ENCODE measurements around the gene ATP11A.
"Not testable (repeated sequence)": the region's sequence is repeated elsewhere in the genome, so short reads cannot be mapped to it uniquely, and the experiment has no call there.

The ATP11A gene

DNA sequence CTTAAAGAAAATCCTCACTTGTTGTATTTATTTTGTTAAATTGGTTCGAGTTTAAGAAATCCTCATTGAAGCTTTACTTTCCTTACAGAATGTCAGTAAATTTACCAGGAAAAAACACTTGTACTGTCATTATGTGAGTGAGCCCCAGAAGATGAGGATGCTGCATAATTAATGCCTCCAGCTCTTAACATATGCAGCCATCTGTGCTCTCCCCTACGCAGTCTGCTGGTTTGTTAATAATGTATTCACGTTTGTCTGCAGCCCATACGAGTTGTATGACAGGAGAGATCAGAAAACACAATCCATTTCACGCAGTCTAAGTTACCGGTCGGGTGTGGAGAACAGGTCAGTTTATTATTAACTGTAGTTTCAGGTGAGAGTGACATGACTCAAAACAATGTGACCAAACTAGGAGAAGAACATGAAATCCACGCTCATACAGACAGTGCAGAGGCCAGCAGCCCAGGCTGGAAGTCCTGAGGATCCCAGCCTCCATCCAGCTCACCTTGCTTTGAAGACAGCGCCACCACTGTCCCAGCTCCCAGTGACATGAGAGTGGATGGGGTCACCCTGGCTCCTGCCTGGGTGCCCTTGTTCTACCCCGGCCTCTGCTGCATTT lies 19.8 kb upstream of the ATP11A start:
- H3K4me3 ChIP-seq (ENCODE audit: low read depth, low read length): no peak overlapping the region
- no peak for DNase-seq (ENCODE audit: low read depth)
- TF ChIP-seq, protein P1, sequence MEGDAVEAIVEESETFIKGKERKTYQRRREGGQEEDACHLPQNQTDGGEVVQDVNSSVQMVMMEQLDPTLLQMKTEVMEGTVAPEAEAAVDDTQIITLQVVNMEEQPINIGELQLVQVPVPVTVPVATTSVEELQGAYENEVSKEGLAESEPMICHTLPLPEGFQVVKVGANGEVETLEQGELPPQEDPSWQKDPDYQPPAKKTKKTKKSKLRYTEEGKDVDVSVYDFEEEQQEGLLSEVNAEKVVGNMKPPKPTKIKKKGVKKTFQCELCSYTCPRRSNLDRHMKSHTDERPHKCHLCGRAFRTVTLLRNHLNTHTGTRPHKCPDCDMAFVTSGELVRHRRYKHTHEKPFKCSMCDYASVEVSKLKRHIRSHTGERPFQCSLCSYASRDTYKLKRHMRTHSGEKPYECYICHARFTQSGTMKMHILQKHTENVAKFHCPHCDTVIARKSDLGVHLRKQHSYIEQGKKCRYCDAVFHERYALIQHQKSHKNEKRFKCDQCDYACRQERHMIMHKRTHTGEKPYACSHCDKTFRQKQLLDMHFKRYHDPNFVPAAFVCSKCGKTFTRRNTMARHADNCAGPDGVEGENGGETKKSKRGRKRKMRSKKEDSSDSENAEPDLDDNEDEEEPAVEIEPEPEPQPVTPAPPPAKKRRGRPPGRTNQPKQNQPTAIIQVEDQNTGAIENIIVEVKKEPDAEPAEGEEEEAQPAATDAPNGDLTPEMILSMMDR (IDR thresholded peaks at IDR 0.05; ENCODE audit: low read depth, low read length, missing control alignments): no peak

GRCh38 chr13:112670864-112671263 lies 19.0 kb upstream of the ATP11A start:
- TF ChIP-seq, protein P1 (IDR thresholded peaks at IDR 0.05; ENCODE audit: low read depth, low read length, missing control alignments): no peak
- no peak for DNase-seq (ENCODE audit: low read depth)
- H3K4me3 ChIP-seq (ENCODE audit: low read depth, low read length): no peak overlapping the region

- DNase-seq (ENCODE audit: low read depth): no peak
- H3K4me3 ChIP-seq (ENCODE audit: low read depth, low read length): no peak overlapping the region
- TF ChIP-seq, protein P1 (IDR thresholded peaks at IDR 0.05; ENCODE audit: low read depth, low read length, missing control alignments): no peak
Observed at GRCh38 chr13:112671359-112671758, 18.5 kb upstream of the ATP11A start.

GRCh38 chr13:112672651-112673284 lies 17.1 kb upstream of the ATP11A start:
- DNase-seq (ENCODE audit: low read depth): no peak
- TF ChIP-seq, protein P1 (IDR thresholded peaks at IDR 0.05; ENCODE audit: low read depth, low read length, missing control alignments): no peak
- no peak overlapping the region for H3K4me3 ChIP-seq (ENCODE audit: low read depth, low read length)

DNA sequence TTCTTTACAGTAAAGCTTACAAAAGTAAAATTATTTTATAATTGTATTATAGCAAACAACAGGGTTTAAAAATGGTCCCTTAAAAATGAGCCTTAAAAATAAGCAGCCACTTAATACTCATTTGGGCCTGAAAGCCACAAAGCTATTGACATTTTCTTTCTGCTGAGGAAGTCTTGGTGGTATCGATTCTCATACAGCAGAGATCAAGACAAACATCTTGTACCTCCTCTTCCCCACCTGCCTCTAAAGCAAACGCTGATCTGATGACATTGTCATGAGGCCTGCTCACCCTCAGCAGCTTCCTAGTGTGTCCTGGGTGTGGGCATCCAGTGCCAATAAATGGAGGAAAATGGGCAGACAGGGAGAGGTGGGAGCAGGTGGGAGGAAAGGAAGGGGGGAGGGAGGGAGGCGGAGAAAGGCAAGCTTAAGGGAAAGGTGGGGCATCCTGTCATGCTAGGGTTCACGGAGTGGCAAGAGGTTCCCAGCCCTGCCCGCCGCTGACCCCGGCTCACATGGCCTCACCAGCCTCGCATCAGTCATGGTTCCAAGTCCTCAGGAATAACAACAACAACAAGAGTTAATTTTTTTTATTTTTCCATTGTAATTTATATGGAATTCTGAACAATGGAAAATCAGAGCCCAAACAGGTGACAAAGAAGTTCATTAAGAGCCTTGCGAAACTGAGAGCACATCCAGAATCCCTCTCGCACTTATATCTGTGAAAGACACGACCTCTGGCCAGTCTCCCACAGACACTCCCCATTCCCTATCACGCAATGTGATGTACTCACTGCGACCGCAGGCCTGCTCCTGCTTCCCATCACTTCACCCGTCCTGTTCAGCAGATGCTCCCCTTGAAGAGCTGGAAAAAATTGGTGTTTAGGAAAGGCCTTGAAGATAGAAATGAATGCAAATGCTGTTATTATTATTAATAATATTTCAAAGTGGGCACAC lies 15.1 kb upstream of the ATP11A start:
- no peak for DNase-seq (ENCODE audit: low read depth)
- no peak overlapping the region for H3K4me3 ChIP-seq (ENCODE audit: low read depth, low read length)
- TF ChIP-seq, protein P1 (IDR thresholded peaks at IDR 0.05; ENCODE audit: low read depth, low read length, missing control alignments): no peak

DNA sequence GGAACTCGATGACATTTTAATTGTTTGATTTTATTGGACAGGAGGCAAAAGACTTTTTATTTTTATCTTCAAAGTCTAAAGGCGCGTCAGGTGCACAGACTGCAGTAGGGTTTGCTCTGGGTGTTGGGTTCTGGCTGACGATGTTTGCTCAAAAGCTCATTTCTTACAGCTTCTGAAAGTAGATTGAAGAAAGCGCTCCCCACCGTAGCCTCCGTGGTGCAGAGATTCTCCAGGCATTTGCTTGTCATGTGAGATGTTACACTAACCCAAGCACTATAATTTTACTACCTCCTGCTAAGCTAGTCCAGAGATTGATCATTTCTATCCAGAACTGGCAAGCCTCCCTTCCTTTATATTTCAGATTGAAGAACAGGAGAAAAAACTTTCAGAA lies 14.5 kb upstream of the ATP11A start:
- no peak for DNase-seq (ENCODE audit: low read depth)
- TF ChIP-seq, protein P1 (IDR thresholded peaks at IDR 0.05; ENCODE audit: low read depth, low read length, missing control alignments): no peak

DNA sequence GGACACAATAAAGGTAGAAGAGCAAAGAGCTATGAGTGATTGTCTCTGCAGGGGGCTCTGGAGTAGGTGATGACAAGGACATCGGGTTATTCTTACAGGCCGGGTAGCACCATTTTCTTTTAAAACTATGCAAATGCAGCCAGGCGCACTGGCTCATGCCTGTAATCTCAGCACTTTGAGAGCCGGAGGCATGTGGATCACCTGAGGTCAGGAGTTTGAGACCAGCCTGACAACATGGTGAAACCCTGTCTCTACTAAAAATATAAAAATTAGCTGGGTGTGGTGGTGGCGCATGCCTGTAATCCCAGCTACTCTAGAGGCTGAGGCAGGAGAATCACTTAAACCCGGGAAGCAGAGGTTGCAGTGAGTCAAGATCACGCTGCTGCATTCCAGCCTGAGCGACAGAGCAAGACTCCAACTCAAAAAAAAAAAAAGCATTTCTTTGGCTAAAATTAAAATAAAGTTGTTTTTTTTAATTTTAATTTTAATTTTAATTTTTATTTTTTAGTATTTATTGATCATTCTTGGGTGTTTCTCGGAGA lies 12.3 kb upstream of the ATP11A start:
- H3K4me3 ChIP-seq (ENCODE audit: low read depth, low read length); DNase-seq (ENCODE audit: low read depth): not testable (repeated sequence)

More for the DNA sequence above, 14.5 kb upstream of the ATP11A start:
- no peak overlapping the region for H3K4me3 ChIP-seq (ENCODE audit: low read depth, low read length)
